ENCODE results near the gene FAM118A. TPM values are rescaled to one million over a fixed set of nuclear protein-coding genes. Genes with fewer than 3 reads are reported as not detected.

The FAM118A gene
- total and polyA plus RNA-seq, 2 of the 8 experiments (the other 6 are each of a cell fraction or from before 2014, with no cell fraction given), result 8.5 to 18.6 TPM

GRCh38 chr22:45376703-45377102 lies 67.0 kb downstream of the FAM118A start:
- TF ChIP-seq TAF1 (IDR thresholded peaks at IDR 0.05; ENCODE audit: low read depth, low read length), result no peak
- TF ChIP-seq PHF8 (conservative IDR thresholded peaks at IDR 0.05; ENCODE audit: low read depth, low read length), result no peak
- no peak overlapping the region for H2BK20ac ChIP-seq (ENCODE audit: low read length)
- FAIRE-seq (no peak), DNase-seq (ENCODE audit: low read depth in 1 of 2, low spot score in 2 of 2) (no peak)
- no peak overlapping the region for H3K4me3 ChIP-seq (ENCODE audit: extremely low read depth in 1 of 4, insufficient read depth in 2 of 4, low read depth in 3 of 4, low read length in 4 of 4)
- H4K20me1 ChIP-seq (replicated peaks in 1 of 2; ENCODE audit: control insufficient read depth in 1 of 2, insufficient read depth in 2 of 2, low read length in 2 of 2), result no peaks in the 10 kb centered on the region
- CTCF ChIA-PET (ENCODE audit: partially characterized antibody), result interaction anchor here (0.7 to 1.8 kb wide), 2 partner anchors 25 to 26 kb away, joined by 3 to 5 read pairs; no protein-coding TSS in a partner anchor
- POLR2A ChIA-PET (ENCODE audit: partially characterized antibody), result no interaction called here
- H4K91ac ChIP-seq (replicated peaks; ENCODE audit: insufficient read length, low read length), result no peak overlapping the region
- no peak overlapping the region for H2BK15ac ChIP-seq (ENCODE audit: low read length)
- H2BK12ac ChIP-seq (ENCODE audit: low read depth, low read length), result no peak overlapping the region
- H3K9ac ChIP-seq (replicated peaks in 1 of 4; ENCODE audit: extremely low read depth in 1 of 4, low read depth in 3 of 4, low read length in 3 of 4), result no peak overlapping the region
- no peak overlapping the region for H4K8ac ChIP-seq (ENCODE audit: extremely low read depth, insufficient read depth, low read length)
- H2BK5ac ChIP-seq (ENCODE audit: low read depth, low read length), result no peak overlapping the region
- no peaks in the 10 kb centered on the region for H3K23me2 ChIP-seq (ENCODE audit: low read depth, low read length)
- H2AK5ac ChIP-seq (ENCODE audit: low read depth, low read length), result no peak overlapping the region
- 71% methylated on average over 1 of the region's 1 CpG; no CpG with 5 or more reads in 1 of the 2 experiments for WGBS, 2 experiments (ENCODE audit: extremely low coverage in 1 of 2, insufficient coverage in 1 of 2, insufficient read length in 1 of 2, insufficient replicate concordance in 2 of 2, low coverage in 1 of 2, low lambda C conversion rate in 2 of 2, missing lambda C conversion rate in 1 of 2)
- peaks cover 0 to 3% of the 10 kb centered on the region in 2 experiments; a peak in 1 of 4 replicates for H3K9me3 ChIP-seq (ENCODE audit: insufficient read depth in 2 of 2, low read depth in 1 of 2, low read length in 1 of 2)
- no peaks in the 10 kb centered on the region for H3K27me3 ChIP-seq (replicated peaks in 1 of 4; ENCODE audit: control insufficient read depth in 3 of 4, extremely low read depth in 1 of 4, insufficient read depth in 3 of 4, low read length in 3 of 4)
- H3K4ac ChIP-seq (replicated peaks; ENCODE audit: insufficient read length, low read depth, low read length), result no peak overlapping the region
- no peak overlapping the region for H3K18ac ChIP-seq (ENCODE audit: extremely low read depth, low read length)
- H3K36me3 ChIP-seq (ENCODE audit: control insufficient read depth in 2 of 4, insufficient read depth in 4 of 4, low read length in 3 of 4), result no peaks in the 10 kb centered on the region
- H2BK120ac ChIP-seq (replicated peaks; ENCODE audit: low read depth, low read length), result no peak overlapping the region
- H3K56ac ChIP-seq (replicated peaks; ENCODE audit: insufficient read length, low read depth, low read length), result no peak overlapping the region
- no peak overlapping the region for H2AFZ ChIP-seq (ENCODE audit: low read length)
- no peaks in the 10 kb centered on the region for H3K4me1 ChIP-seq (replicated peaks in 1 of 4; ENCODE audit: control insufficient read depth in 3 of 4, insufficient read depth in 4 of 4, low read length in 3 of 4)
- H3K14ac ChIP-seq (ENCODE audit: insufficient read length), result no peak overlapping the region
- no peaks in the 10 kb centered on the region for H3K79me1 ChIP-seq (ENCODE audit: low read depth, low read length)
- no peak overlapping the region for H4K5ac ChIP-seq (ENCODE audit: insufficient read length, low read depth, low read length)
- no peaks in the 10 kb centered on the region for H3K79me2 ChIP-seq (ENCODE audit: control insufficient read depth in 1 of 2, insufficient read depth in 2 of 2, low read length in 2 of 2)
- H3K27ac ChIP-seq (ENCODE audit: low read depth, low read length), result no peak overlapping the region
- H3K4me2 ChIP-seq (ENCODE audit: insufficient read depth in 1 of 2, low read depth in 2 of 2, low read length in 2 of 2), result no peak overlapping the region
- no peak overlapping the region for H3K23ac ChIP-seq (ENCODE audit: insufficient read length)
